Cardiac muscle cell (in vitro differentiated cells and primary cell): Measurements from ENCODE around the gene ACAP2. TPM values are rescaled to one million over a fixed set of nuclear protein-coding genes. Genes with fewer than 3 reads are reported as not detected.

ENCODE experiments used
- DNase-seq, 2 donors: peaks; one replicate each; pipeline versions ENCODE4 v3.0.0 to v3.0.0-alpha.2; 2010 to 2017; ENCODE audit warnings: low read depth in 1 of 2, low spot score in 1 of 2
- H3K27ac ChIP-seq: fragments of 200-600 bp; sonication (generic); 2 replicates; pipeline ENCODE4 v1.5.1; 2016
- H3K27me3 ChIP-seq: fragments of 200-600 bp; sonication (generic); 2 replicates; pipeline ENCODE4 v1.6.0; 2016; ENCODE audit warnings: control low read depth
- H3K36me3 ChIP-seq: fragments of 200-600 bp; sonication (generic); 2 replicates; pipeline ENCODE4 v1.5.1; 2016; ENCODE audit warnings: control low read depth
- H3K4me1 ChIP-seq: fragments of 200-600 bp; sonication (generic); 2 replicates; pipeline ENCODE4 v1.8.1; 2017; ENCODE audit warnings: low read depth, mild to moderate bottlenecking, mixed run types
- H3K4me3 ChIP-seq: fragments of 200-600 bp; sonication (generic); 2 replicates; pipeline ENCODE4 v1.5.1; 2016; ENCODE audit warnings: mild to moderate bottlenecking
- H3K9me3 ChIP-seq: fragments of 200-600 bp; sonication (generic); 2 replicates; pipeline ENCODE4 v1.5.1; 2017; ENCODE audit warnings: low read depth, mild to moderate bottlenecking, control low read depth
- CTCF ChIP-seq: IDR thresholded peaks from 2 replicates; pipeline ENCODE4 v1.5.1; 2012; ENCODE audit warnings: low read depth, mild to moderate bottlenecking, low read length
- polyA plus RNA-seq: library from polyadenylated mRNA; unstranded; fragments of >200 nt; fragmentation: Nextera tagmentation; extraction: Ambion mirVana; gene quantifications from 2 replicates; pipeline ENCODE4 v1.2.1, GENCODE V29; 2016
- total RNA-seq: library from RNA; depleted of rRNA; stranded (reverse); fragments of >200 nt; gene quantifications from 2 replicates; pipeline ENCODE4 v1.2.3, GENCODE V29; 2016

ACAP2 gene
- total and polyA plus RNA-seq, 2 experiments from 2014 or later = 36.2 to 44.4 TPM

DNA sequence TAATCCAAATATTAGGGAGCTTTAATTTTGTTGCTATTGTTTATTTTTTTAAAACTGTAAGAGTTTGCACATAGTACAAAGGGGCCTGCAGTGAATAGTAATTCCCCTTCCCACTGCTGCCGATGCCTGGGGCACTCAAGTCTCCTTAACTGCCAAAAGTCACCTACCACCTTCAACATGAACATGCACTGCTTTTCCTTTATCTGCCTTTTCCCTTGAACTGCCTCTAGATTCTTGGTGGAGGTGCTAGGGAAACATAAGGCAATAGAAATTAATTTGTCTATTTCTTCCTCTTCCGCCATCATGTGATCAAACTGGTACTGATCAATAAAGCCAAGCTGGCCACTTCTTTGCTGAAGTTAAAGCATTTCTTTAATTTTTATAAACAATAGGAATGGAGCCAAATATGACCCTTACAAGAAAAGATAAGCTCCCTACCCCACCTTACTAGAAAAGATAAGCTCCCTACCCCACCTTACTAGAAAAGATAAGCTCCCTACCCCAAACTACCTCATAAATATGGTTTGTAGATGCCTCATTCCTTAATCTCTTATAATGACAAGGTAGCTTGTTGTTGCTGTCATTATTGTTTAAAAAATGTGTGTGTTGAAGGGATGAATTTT, 17.4 kb upstream of the ACAP2 start:
- Histone ChIP-seq H3K27ac (no peak overlapping the region), H3K4me3 (no peak overlapping the region), H3K36me3 (no peaks in the 10 kb centered on the region), H3K4me1 (peaks cover 19% of the 10 kb centered on the region), H3K9me3 (no peaks in the 10 kb centered on the region), H3K27me3 (no peaks in the 10 kb centered on the region)
- DNase-seq = peak in 1 of 2 donors; percentile 27
- TF ChIP-seq CTCF = no peak

- TF ChIP-seq CTCF = no peak
- H3K4me1 ChIP-seq = peaks cover 19% of the 10 kb centered on the region
These were observed 15.5 kb upstream of the ACAP2 start for GRCh38 chr3:195458316-195458717.

DNA sequence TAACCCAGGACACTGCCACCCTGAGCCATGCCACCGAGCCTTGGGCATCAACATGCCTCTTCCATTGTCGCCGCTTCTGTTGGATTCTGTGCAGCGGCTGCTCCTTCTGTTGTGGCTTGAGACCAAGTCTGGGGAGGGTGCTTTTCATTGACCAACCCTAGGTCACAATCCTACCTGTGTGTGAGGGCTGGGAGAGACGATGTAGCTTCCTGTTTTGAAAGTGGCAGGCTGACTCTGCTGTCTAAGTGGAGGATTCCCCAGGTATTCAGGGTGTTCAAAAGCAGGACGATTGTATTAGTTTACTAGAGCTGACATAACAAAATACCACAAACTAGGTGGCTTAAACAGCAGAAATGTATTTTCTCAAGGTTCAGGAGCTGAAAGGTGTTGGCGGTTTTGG, 13.0 kb upstream of the ACAP2 start:
- Histone ChIP-seq H3K36me3 (no peaks in the 10 kb centered on the region), H3K9me3 (no peaks in the 10 kb centered on the region), H3K4me3 (no peak overlapping the region), H3K4me1 (peaks cover 12% of the 10 kb centered on the region), H3K27ac (no peak overlapping the region), H3K27me3 (no peaks in the 10 kb centered on the region)
- no peak for DNase-seq
- no peak for TF ChIP-seq CTCF

More at GRCh38 chr3:195458316-195458717, 15.5 kb upstream of the ACAP2 start:
- Histone ChIP-seq H3K9me3 (no peaks in the 10 kb centered on the region), H3K27me3 (no peaks in the 10 kb centered on the region), H3K36me3 (no peaks in the 10 kb centered on the region), H3K4me3 (no peak overlapping the region), H3K27ac (no peak overlapping the region)
- peak in 1 of 2 donors; percentile 75 for DNase-seq

- Histone ChIP-seq H3K27me3 (no peaks in the 10 kb centered on the region), H3K4me3 (no peak overlapping the region), H3K9me3 (no peaks in the 10 kb centered on the region), H3K36me3 (no peaks in the 10 kb centered on the region), H3K27ac (no peak overlapping the region), H3K4me1 (peaks cover under 1% of the 10 kb centered on the region)
- DNase-seq = no peak
- no peak for TF ChIP-seq CTCF
These were observed 10.4 kb upstream of the ACAP2 start for GRCh38 chr3:195453236-195453635.

- Histone ChIP-seq H3K9me3 (no peaks in the 10 kb centered on the region), H3K4me3 (no peak overlapping the region), H3K27me3 (no peaks in the 10 kb centered on the region), H3K4me1 (no peaks in the 10 kb centered on the region), H3K36me3 (no peaks in the 10 kb centered on the region), H3K27ac (no peak overlapping the region)
- no peak for TF ChIP-seq CTCF
- DNase-seq = no peak
These were observed 8.7 kb upstream of the ACAP2 start for GRCh38 chr3:195451373-195452015.
